Left lung (tissue), 10 donors: ENCODE data around the gene RAP1GAP2. TPM values are rescaled to one million over a fixed set of nuclear protein-coding genes. Genes with fewer than 3 reads are reported as not detected.

ENCODE experiments used
- ATAC-seq: fragments of 200-7000 bp; cut with Tn5 transposase; one replicate; pipeline ENCODE4 v1.9.1; 2020; ENCODE audit warnings: moderate library complexity
- DNase-seq, 4 donors: peaks; one replicate each; pipeline ENCODE4 v3.0.0-alpha.2; 2013 to 2020
- H3K27ac ChIP-seq, 2 donors: fragments of 200-600 bp; sonication (generic) in 1 of 2; one replicate each; pipeline versions ENCODE4 v1.5.0 to v1.8.0; 2020 to 2021
- H3K27me3 ChIP-seq, 2 donors: fragments of 200-600 bp; sonication (generic) in 1 of 2; one replicate each; pipeline versions ENCODE4 v1.5.0 to v1.8.0; 2020 to 2021
- H3K36me3 ChIP-seq, 2 donors: fragments of 200-600 bp; sonication (generic) in 1 of 2; one replicate each; pipeline versions ENCODE4 v1.5.0 to v1.8.0; 2020 to 2021
- H3K4me1 ChIP-seq, 2 donors: fragments of 200-600 bp; one replicate each; pipeline ENCODE4 v1.8.0; 2021
- H3K4me3 ChIP-seq, 2 donors: fragments of 200-600 bp; sonication (generic) in 1 of 2; one replicate each; pipeline versions ENCODE4 v1.5.0 to v1.8.0; 2020 to 2021; ENCODE audit warnings: mild to moderate bottlenecking in 1 of 2
- H3K9me3 ChIP-seq, 2 donors: fragments of 200-600 bp; sonication (generic) in 1 of 2; one replicate each; pipeline versions ENCODE4 v1.5.0 to v1.8.0; 2020 to 2021
- CTCF ChIP-seq, 2 donors: fragments of 200-600 bp; sonication (generic) in 1 of 2; IDR thresholded peaks; one replicate each; pipeline versions ENCODE4 v1.5.0 to v1.8.0; 2021; ENCODE audit warnings: antibody characterized with exemption in 2 of 2
- intact Hi-C, 2 donors: fragments of 100-400 bp; cut with DNase I; formaldehyde crosslinking; loops; one replicate each; pipeline versions ENCODE4 v1.11.2 to v1.14.2; 2022
- polyA plus RNA-seq, 6 donors: library from polyadenylated mRNA; unstranded; fragments of 120-200 nt; gene quantifications; one replicate each; pipeline ENCODE4 v1.2.1, GENCODE V29; 2013; ENCODE audit not compliant: insufficient read length in 6 of 6
- total RNA-seq, 2 donors: library from RNA; stranded (reverse); fragmentation: NEBNext Ultra II Directional; extraction: Animal tissue kit (Norgen Biotek cat#: 25700); gene quantifications; one replicate each; pipeline ENCODE4 v1.2.1, GENCODE V29; 2021
- donor health status: DM: no; HTN: yes; CAD: no.
- donor health status: DM: no; HTN: no; CAD: no.

The RAP1GAP2 gene
- total and polyA plus RNA-seq, 8 donors = 8.0 to 14.5 (median 9.7) TPM

- H3K4me1 ChIP-seq = peaks cover 0 to 12% of the 10 kb centered on the region in 2 donors
- DNase-seq = no peak
- intact Hi-C loops = no loop called here
- H3K4me3 ChIP-seq = no peak overlapping the region
- no peak for ATAC-seq
- H3K27me3 ChIP-seq = peaks cover 0 to 12% of the 10 kb centered on the region in 2 donors
- no peak for TF ChIP-seq CTCF (IDR thresholded peaks at IDR 0.05)
- no peak overlapping the region for H3K27ac ChIP-seq
- no peaks in the 10 kb centered on the region for H3K36me3 ChIP-seq
- no peaks in the 10 kb centered on the region for H3K9me3 ChIP-seq
Observed at GRCh38 chr17:2925011-2925410, 128.8 kb downstream of the RAP1GAP2 start.

- Histone ChIP-seq H3K4me1 (peaks cover 0 to 12% of the 10 kb centered on the region in 2 donors), H3K36me3 (no peaks in the 10 kb centered on the region), H3K27ac (no peak overlapping the region), H3K4me3 (no peak overlapping the region), H3K9me3 (no peaks in the 10 kb centered on the region), H3K27me3 (peaks cover 0 to 14% of the 10 kb centered on the region in 2 donors)
- intact Hi-C loops = no loop called here
- ATAC-seq (peak; percentile 25), DNase-seq (no peak)
- TF ChIP-seq CTCF (IDR thresholded peaks at IDR 0.05) = no peak
Observed at GRCh38 chr17:2926019-2926650, 129.9 kb downstream of the RAP1GAP2 start.

DNA sequence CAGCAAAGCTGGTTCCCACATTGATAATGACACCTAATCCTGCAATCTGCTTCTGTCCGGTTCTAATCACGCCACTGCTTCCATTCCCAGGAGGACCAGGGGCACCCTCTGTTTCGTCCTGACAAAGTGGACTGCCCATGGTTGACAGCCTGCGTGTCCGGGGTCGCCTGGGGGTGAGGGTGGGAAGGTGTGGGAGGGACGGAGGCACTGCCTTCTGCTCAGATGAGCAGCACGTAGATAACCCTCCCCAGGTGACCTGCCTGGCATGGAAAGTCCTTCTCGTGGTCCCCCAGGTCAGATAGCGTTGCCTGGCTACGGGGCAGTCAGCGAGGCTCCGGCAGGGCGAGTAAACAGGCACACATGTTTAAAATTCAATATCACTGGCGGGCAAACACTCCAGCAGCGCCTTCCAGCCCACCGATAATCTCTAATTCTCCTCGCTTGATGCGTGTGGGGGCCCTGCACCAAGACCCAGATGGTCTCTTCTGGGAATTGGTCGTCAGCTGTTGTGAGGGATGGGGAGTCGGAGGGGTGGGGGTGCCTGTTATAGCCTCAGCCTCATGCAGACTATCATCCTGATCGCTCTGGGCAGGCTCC lies 132.2 kb downstream of the RAP1GAP2 start:
- DNase-seq (no peak), ATAC-seq (no peak)
- Histone ChIP-seq H3K4me1 (peaks cover 0 to 12% of the 10 kb centered on the region in 2 donors), H3K4me3 (no peak overlapping the region), H3K36me3 (no peaks in the 10 kb centered on the region), H3K9me3 (no peaks in the 10 kb centered on the region), H3K27ac (no peak overlapping the region), H3K27me3 (peaks cover 0 to 20% of the 10 kb centered on the region in 2 donors)
- TF ChIP-seq CTCF (IDR thresholded peaks at IDR 0.05) = no peak
- intact Hi-C loops = no loop called here

GRCh38 chr17:2929881-2930533 lies 133.8 kb downstream of the RAP1GAP2 start:
- Histone ChIP-seq H3K27ac (no peak overlapping the region), H3K27me3 (peaks cover 0 to 11% of the 10 kb centered on the region in 2 donors), H3K9me3 (no peaks in the 10 kb centered on the region), H3K4me1 (peaks cover 0 to 2% of the 10 kb centered on the region in 2 donors), H3K4me3 (no peak overlapping the region), H3K36me3 (no peaks in the 10 kb centered on the region)
- TF ChIP-seq CTCF (IDR thresholded peaks at IDR 0.05) = peak; percentile 61 to 63
- DNase-seq = peak in 1 of 4 donors; percentile 22
- intact Hi-C loops = no loop called here
- ATAC-seq = peak; percentile 80

DNA sequence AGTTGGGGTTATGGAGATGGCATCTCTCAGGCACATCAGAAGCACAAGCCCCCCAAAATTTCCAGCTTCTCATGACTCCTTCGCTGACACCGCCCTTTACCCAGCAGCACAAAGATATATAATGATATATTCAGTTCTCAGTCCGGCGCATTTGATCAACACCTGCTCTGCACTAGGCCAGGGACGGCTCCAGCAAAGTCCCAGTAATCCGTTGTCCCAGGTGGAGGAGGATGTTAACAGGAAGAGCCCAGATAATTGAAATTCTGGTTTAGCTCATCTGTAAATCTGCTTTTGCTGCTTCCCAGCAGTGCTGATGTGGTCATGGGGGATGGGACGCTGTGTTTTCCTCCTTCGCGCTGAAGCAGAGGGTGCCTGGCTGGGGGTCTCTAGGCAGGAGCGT lies 135.6 kb downstream of the RAP1GAP2 start:
- peaks cover 0 to 5% of the 10 kb centered on the region in 2 donors for H3K4me1 ChIP-seq
- H3K36me3 ChIP-seq = no peaks in the 10 kb centered on the region
- H3K27ac ChIP-seq = no peak overlapping the region
- ATAC-seq (no peak), DNase-seq (no peak)
- no peak for TF ChIP-seq CTCF (IDR thresholded peaks at IDR 0.05)
- no peak overlapping the region for H3K4me3 ChIP-seq
- intact Hi-C loops = no loop called here
- H3K27me3 ChIP-seq = peaks cover 0 to 14% of the 10 kb centered on the region in 2 donors
- no peaks in the 10 kb centered on the region for H3K9me3 ChIP-seq
